NK-92 treated with Interleukin-12 subunit alpha and Interleukin-12 subunit beta, amount 100 ng/mL, for 24 hours (cell line): ENCODE results near the gene AP2A2.

ENCODE experiments used
- DNase-seq: peaks from one replicate; lab custom pipeline; 2025; lab: John Stamatoyannopoulos, UW

Gene AP2A2

DNA sequence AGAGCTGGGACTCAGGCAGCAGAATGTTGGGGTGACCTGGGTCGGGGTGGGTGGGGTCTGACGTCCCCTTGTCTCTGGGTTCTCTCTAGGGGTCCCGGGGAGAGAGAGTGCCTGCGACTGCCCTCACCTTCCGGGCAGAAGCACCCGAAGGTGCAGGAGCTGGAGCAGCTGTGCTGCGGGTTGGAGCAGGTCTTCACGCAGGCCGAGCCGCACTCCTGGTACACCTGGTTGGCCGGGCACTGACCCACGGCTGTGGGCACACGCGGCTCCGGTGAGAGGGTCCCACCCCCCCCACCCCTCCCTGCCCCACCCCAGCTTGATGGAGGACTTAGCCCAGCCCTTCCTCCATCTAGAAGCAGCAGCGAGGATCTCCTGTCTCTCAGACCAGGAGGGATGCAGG, 104.4 kb downstream of the AP2A2 start:
- DNase-seq, result no peak

DNA sequence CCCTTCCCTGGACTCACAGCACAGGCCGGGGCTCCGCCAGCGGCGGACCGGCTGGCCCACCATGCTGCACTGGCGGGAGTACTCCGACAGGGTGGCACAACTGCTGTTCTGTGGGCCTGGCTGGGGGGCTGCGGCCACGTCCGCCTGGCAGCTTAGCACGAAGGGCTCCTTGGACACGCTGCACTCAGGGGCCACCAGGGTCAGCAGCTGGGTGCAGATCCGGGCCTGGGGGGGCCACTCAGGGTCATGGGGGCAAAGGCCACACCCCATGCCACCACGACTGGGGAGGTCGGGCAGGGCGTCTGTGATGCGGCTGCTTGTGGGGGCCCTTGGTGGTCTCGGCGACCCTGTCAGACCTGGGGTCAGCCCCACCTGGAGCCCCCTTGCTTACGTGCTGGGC, 104.9 kb downstream of the AP2A2 start:
- DNase-seq, result no peak

GRCh38 chr11:1031121-1031899, 105.6 kb downstream of the AP2A2 start:
- DNase-seq, result no peak

- DNase-seq, result no peak
Observed at GRCh38 chr11:1032310-1032891, 106.7 kb downstream of the AP2A2 start.

DNA sequence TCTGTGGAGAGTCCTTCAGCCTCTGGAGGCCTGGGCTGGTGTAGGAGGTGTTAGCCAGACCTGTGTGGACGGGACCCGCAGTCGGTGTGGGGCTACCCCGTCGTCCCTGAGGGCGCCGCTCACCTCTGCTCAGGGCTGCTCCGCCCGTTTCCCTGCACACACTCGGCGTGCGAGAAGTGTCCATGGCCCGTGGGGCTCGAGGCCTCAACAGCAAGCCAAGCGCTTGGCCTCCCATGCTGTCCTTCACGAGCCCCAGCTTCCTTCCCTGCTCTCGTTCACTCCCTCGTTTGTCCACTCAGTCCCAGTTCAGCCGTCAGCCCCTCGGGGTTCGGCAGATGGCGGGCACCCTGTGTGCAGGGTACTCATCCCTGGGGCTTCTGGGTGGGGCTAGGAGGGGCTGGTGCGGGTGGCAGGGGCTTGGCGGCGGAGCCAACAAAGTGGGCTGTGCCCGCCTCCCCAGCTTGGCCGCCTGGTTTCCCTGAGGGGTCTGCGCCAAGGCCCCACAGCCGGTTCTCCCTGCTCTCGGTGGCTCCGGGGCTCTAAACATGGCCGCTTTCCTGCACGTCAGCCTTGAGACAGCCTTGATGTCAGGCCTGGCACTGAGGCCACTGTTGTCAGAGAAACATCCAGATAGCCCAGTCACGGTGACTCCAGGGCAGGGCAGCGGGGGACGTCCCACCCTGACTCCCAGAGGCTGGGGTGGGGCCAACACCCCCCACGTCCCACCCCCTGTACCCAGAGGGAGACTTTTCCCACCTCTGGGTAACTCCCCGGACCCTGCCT, 107.5 kb downstream of the AP2A2 start:
- DNase-seq, result no peak

DNA sequence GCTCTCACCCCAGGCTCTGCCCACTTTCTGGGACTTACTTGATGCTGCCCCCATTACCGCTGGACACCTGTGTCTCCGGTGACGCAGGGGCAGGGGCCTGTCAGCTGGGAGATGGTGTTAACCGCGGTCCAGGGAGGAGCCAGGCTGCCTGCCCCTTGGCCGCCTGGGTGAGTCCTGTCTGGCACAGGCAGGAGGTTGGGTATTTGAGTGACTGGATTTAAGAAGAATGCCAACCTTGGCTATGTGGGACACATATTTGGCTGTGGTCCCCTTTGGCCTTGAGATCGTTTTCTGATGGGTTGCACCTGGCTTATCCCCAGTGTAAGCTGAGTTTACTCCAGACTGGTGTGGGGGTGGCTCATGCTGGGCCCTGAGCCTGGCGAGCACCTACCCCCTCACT, 108.3 kb downstream of the AP2A2 start:
- DNase-seq, result no peak

GRCh38 chr11:1034456-1035295, 109.0 kb downstream of the AP2A2 start:
- no peak for DNase-seq

- DNase-seq, result no peak
Observed at GRCh38 chr11:1035577-1036283, 110.1 kb downstream of the AP2A2 start.

DNA sequence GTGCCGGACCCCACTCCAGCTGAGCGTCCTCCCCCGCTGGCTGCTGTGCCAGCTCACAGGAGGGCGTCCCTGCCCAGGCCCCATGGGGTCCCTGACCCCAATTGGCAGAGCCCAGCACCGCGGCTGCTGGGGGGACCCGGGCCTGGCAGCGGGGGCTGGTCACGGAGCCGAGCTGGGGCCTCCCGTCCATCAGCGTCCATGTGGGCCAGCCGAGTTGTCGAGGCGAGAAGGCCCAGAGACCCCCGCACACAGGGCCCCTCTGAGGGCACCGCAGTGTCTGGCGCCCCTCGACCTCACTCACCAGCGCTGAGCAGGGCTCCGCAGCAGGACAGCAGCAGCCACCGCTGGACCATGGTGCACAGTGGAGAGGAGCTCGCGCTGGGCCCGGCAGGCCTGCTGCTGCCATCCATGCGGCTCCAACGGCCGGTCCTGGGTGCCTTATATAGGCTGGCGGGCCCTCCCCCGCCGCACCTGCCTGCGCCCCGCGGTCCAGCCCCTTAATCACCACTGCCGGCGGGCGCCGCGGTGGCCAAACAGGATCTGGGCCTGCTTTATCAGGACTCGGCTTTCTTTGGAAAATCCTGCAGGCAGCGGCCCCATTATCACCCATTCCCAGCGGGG, 110.7 kb downstream of the AP2A2 start, which contains the start of gene MUC6:
TSS of gene MUC6 (minus strand) at position 416 of the 621 bp plus-strand sequence. CDS start at position 353, 63 bp downstream.
- DNase-seq, result no peak

DNA sequence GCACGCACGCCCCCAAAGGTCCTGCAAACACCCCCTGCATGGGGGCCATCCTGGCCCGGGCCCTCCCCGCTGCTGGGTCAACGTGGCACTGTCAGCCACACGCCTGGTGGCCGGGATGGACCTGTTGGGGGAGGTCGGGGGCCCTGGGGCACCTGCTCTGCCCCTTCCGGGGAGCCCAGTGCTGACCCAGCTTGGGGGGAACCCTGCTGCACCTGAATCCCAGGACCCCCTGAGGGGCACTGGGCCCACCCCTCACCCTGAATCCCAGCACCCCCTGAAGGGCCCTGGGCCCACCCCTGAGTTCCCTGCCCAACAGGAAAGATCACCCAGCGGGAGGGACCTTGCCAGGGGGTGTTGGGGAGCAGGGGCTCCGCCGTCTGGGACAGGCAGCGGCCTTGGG, 111.3 kb downstream of the AP2A2 start:
- no peak for DNase-seq

DNA sequence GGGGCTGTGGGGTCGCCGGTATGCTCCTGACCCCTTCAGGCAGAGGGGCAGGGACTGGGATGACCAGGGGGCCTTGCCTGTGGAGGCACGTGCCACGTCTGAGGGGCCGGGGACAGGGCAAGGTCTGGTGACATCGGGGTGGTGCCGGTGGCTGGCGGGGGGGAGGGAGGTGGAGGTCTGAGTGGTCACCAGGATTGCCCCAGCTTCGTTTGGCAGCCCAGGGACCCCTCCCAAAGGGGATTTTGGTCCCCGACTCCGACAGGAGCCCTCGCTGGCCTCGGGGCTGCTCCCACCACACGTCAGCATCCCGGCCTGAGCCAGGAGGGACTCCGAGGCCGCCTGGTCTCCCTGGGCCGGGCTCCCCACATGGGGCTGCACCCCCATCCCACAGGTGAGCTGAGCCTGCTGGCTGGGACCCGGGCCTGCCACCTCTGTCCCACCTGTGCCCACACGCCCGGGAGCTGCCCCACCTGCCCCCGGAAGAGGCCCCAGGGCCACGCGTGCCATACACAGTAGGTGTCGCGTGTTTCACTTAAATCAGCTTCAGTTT, 111.9 kb downstream of the AP2A2 start:
- DNase-seq, result no peak

DNA sequence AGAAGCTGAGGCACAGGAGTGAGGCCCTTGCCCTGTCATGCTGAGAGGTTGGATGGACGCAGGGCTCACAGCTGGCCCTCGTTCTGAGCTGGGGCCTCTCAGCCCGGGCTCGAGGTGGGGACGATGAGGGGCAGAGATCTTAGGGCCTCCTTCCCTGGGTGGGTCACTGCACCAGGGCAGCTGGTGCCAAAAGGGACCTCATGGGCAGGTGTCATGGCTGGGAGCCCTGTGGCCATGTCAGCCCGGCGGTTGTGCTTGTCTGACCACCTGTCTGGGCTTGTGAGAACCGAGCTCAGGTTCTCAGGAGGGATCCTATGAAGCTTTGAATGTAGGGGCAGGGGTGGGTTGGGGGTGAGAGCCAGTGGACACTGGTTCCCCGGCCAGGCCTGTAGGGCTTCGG, 112.7 kb downstream of the AP2A2 start:
- DNase-seq, result no peak

DNA sequence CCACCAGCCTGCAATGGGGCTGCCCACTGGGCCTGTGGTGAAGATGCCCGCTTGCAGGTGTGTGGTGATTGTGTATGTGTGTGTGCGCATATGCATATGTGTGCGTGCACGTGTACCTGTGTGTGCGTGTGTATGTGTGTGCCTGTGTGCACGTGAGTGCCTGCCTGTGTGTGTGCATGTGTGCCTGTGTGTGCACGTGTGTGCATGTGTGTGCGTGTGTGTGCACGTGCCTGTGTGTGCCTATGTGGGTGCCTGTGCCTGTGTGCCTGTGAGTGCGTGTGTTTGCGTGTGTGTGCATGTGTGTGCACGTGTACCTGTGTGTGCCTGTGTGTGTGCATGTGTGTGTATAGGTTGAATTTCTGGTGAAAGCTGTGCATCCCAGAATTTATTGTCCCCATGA, 113.3 kb downstream of the AP2A2 start:
- DNase-seq, result no peak

DNA sequence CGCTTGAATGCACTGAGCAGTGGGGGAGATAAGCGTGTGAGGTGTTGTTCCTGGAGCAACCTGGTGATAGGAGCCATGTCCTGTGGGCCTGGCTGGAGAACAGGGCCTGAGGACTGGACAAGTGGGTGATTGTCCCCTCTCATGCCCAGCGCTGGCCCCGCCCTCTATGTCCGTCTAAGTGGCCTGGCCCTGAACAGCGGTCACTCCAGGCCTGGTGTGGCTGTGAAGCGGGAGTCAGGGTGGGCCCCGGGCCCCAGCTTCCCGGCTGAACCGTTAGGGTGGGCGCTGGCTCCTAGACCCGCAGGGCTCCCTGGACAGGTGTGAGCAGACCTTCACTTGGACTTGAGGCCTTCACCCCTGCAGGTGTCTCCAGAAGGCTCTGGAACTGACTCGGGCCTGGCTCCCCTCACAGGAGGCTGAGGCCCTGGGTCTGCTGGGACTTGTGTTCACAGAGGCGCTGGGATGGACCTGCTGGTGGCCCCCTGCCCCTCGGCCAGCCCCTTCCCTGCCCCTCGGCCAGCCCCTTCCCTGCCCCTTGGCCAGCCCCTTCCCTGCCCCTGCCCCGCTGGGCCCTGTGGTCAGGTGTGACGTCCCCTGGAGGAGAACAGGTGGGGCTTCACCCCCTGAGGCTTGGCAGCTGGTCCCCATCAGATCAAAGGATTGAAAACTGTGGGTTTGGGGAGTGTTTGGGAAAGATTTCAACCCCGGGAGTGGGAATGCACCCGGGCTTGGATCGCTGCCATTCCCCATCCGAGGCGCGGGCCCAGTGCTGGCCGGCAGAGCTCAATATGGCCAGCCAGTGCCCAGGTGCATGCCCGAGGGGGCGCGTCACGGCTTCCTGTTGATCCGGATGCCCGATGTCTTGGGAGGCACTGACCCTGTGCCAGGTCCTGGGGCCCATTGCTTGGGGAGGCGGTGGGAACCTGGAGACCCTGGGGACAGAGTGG, 114.1 kb downstream of the AP2A2 start:
- no peak for DNase-seq

- DNase-seq, result no peak
Observed at GRCh38 chr11:1040428-1041148, 114.9 kb downstream of the AP2A2 start.

DNA sequence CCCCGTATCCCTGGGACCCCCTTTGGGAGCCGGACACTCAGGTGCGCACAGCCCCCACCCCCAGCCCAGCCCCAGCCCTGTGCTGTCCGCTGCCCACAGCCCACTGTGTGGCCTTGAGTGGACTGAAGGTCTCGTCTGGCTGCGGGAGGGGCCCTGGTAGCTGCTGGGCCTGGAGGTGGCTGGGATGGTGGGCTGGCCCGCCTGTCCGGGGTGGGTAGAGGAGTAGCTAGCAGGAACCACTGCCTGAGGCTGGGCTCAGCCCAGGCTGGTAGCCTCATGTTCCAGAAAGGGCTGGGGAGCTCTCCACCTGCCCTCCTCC, 115.4 kb downstream of the AP2A2 start:
- DNase-seq, result no peak

DNA sequence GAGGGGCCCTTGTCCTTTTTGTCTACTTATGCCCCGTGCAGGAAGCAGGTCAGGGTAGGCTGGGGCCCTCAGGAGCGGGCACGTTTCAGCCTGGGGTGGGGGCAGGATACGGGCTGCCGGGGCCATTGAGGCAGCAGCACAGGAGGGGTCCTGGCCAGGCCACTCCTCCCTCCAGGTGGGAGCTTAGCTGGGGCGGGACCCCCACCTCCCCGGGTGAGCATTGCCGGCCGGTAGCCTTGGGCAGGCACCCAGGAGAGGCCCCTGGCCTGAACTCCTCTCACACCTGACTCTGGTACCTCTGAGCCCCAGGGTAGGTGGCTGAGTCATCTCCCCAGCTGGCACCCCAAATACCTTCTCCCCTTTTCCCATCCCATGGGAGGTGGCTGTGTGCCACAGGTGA, 115.8 kb downstream of the AP2A2 start:
- no peak for DNase-seq

GRCh38 chr11:1041936-1042608, 116.4 kb downstream of the AP2A2 start:
- DNase-seq, result no peak
